ENCODE data around the gene PCDH15.
"Not testable (repeated sequence)": the region's sequence is repeated elsewhere in the genome, so short reads cannot be mapped to it uniquely, and the experiment has no call there.

The PCDH15 gene

GRCh38 chr10:53983431-53983830, 817.6 kb downstream of the PCDH15 start:
- Histone ChIP-seq H3K9me3 (ENCODE audit: control insufficient read depth in 1 of 2, low read length in 2 of 2) (no peaks in the 10 kb centered on the region), H3K27me3 (ENCODE audit: control insufficient read depth in 1 of 2, insufficient read depth in 2 of 2, low read length in 2 of 2) (no peaks in the 10 kb centered on the region), H3K36me3 (ENCODE audit: control insufficient read depth in 1 of 2, insufficient read depth in 2 of 2, low read length in 2 of 2) (no peaks in the 10 kb centered on the region), H3K4me1 (ENCODE audit: control insufficient read depth in 1 of 2, insufficient read depth in 2 of 2, low read length in 2 of 2) (no peaks in the 10 kb centered on the region), H3K9ac (ENCODE audit: low read depth in 1 of 2, low read length in 2 of 2) (no peak overlapping the region), H3K27ac (ENCODE audit: low read depth, low read length) (no peak overlapping the region), H3K4me3 (ENCODE audit: low read depth in 1 of 2, low read length in 2 of 2) (no peak overlapping the region)

GRCh38 chr10:53980210-53980609, 820.8 kb downstream of the PCDH15 start:
- H3K4me1 ChIP-seq (ENCODE audit: control insufficient read depth in 1 of 2, insufficient read depth in 2 of 2, low read length in 2 of 2): no peaks in the 10 kb centered on the region

GRCh38 chr10:53978301-53978700, 822.7 kb downstream of the PCDH15 start:
- Histone ChIP-seq H3K27ac (ENCODE audit: low read depth, low read length) (no peak overlapping the region), H3K27me3 (ENCODE audit: control insufficient read depth in 1 of 2, insufficient read depth in 2 of 2, low read length in 2 of 2) (no peaks in the 10 kb centered on the region), H3K9me3 (ENCODE audit: control insufficient read depth in 1 of 2, low read length in 2 of 2) (peaks cover 0 to 3% of the 10 kb centered on the region in 2 donors), H3K4me1 (ENCODE audit: control insufficient read depth in 1 of 2, insufficient read depth in 2 of 2, low read length in 2 of 2) (no peaks in the 10 kb centered on the region), H3K4me3 (ENCODE audit: low read depth in 1 of 2, low read length in 2 of 2) (no peak overlapping the region), H3K9ac (ENCODE audit: low read depth in 1 of 2, low read length in 2 of 2) (no peak overlapping the region), H3K36me3 (ENCODE audit: control insufficient read depth in 1 of 2, insufficient read depth in 2 of 2, low read length in 2 of 2) (no peaks in the 10 kb centered on the region)

More at GRCh38 chr10:53980210-53980609, 820.8 kb downstream of the PCDH15 start:
- Histone ChIP-seq H3K4me3 (ENCODE audit: low read depth in 1 of 2, low read length in 2 of 2) (no peak overlapping the region), H3K27me3 (ENCODE audit: control insufficient read depth in 1 of 2, insufficient read depth in 2 of 2, low read length in 2 of 2) (no peaks in the 10 kb centered on the region), H3K9me3 (ENCODE audit: control insufficient read depth in 1 of 2, low read length in 2 of 2) (peaks cover 0 to 3% of the 10 kb centered on the region in 2 donors), H3K27ac (ENCODE audit: low read depth, low read length) (no peak overlapping the region), H3K9ac (ENCODE audit: low read depth in 1 of 2, low read length in 2 of 2) (no peak overlapping the region), H3K36me3 (ENCODE audit: control insufficient read depth in 1 of 2, insufficient read depth in 2 of 2, low read length in 2 of 2) (no peaks in the 10 kb centered on the region)

GRCh38 chr10:53977267-53977666, 823.8 kb downstream of the PCDH15 start:
- Histone ChIP-seq H3K9ac (ENCODE audit: low read depth in 1 of 2, low read length in 2 of 2) (no peak overlapping the region), H3K36me3 (ENCODE audit: control insufficient read depth in 1 of 2, insufficient read depth in 2 of 2, low read length in 2 of 2) (no peaks in the 10 kb centered on the region), H3K27me3 (ENCODE audit: control insufficient read depth in 1 of 2, insufficient read depth in 2 of 2, low read length in 2 of 2) (no peaks in the 10 kb centered on the region), H3K4me3 (ENCODE audit: low read depth in 1 of 2, low read length in 2 of 2) (no peak overlapping the region), H3K4me1 (ENCODE audit: control insufficient read depth in 1 of 2, insufficient read depth in 2 of 2, low read length in 2 of 2) (no peaks in the 10 kb centered on the region), H3K9me3 (ENCODE audit: control insufficient read depth in 1 of 2, low read length in 2 of 2) (peaks cover 0 to 3% of the 10 kb centered on the region in 2 donors), H3K27ac (ENCODE audit: low read depth, low read length) (no peak overlapping the region)

- Histone ChIP-seq H3K9me3 (ENCODE audit: control insufficient read depth in 1 of 2, low read length in 2 of 2) (no peaks in the 10 kb centered on the region), H3K4me3 (ENCODE audit: low read depth in 1 of 2, low read length in 2 of 2) (no peak overlapping the region), H3K36me3 (ENCODE audit: control insufficient read depth in 1 of 2, insufficient read depth in 2 of 2, low read length in 2 of 2) (no peaks in the 10 kb centered on the region), H3K9ac (ENCODE audit: low read depth in 1 of 2, low read length in 2 of 2) (no peak overlapping the region), H3K27ac (ENCODE audit: low read depth, low read length) (no peak overlapping the region), H3K4me1 (ENCODE audit: control insufficient read depth in 1 of 2, insufficient read depth in 2 of 2, low read length in 2 of 2) (no peaks in the 10 kb centered on the region), H3K27me3 (ENCODE audit: control insufficient read depth in 1 of 2, insufficient read depth in 2 of 2, low read length in 2 of 2) (no peaks in the 10 kb centered on the region)
Observed at GRCh38 chr10:53957401-53957800, 843.6 kb downstream of the PCDH15 start.

- no peak overlapping the region for H3K4me3 ChIP-seq (ENCODE audit: low read depth in 1 of 2, low read length in 2 of 2)
- H3K4me1 ChIP-seq (ENCODE audit: control insufficient read depth in 1 of 2, insufficient read depth in 2 of 2, low read length in 2 of 2): no peaks in the 10 kb centered on the region
- H3K27me3 ChIP-seq (ENCODE audit: control insufficient read depth in 1 of 2, insufficient read depth in 2 of 2, low read length in 2 of 2): no peaks in the 10 kb centered on the region
- no peak overlapping the region for H3K27ac ChIP-seq (ENCODE audit: low read depth, low read length)
- no peaks in the 10 kb centered on the region for H3K36me3 ChIP-seq (ENCODE audit: control insufficient read depth in 1 of 2, insufficient read depth in 2 of 2, low read length in 2 of 2)
- no peaks in the 10 kb centered on the region for H3K9me3 ChIP-seq (ENCODE audit: control insufficient read depth in 1 of 2, low read length in 2 of 2)
- no peak overlapping the region for H3K9ac ChIP-seq (ENCODE audit: low read depth in 1 of 2, low read length in 2 of 2)
Observed at GRCh38 chr10:53955091-53955490, 845.9 kb downstream of the PCDH15 start.

GRCh38 chr10:53952698-53953630, 848.1 kb downstream of the PCDH15 start:
- Histone ChIP-seq H3K9me3 (ENCODE audit: control insufficient read depth in 1 of 2, low read length in 2 of 2) (no peaks in the 10 kb centered on the region), H3K36me3 (ENCODE audit: control insufficient read depth in 1 of 2, insufficient read depth in 2 of 2, low read length in 2 of 2) (no peaks in the 10 kb centered on the region), H3K27ac (ENCODE audit: low read depth, low read length) (no peak overlapping the region), H3K4me1 (ENCODE audit: control insufficient read depth in 1 of 2, insufficient read depth in 2 of 2, low read length in 2 of 2) (no peaks in the 10 kb centered on the region), H3K27me3 (ENCODE audit: control insufficient read depth in 1 of 2, insufficient read depth in 2 of 2, low read length in 2 of 2) (no peaks in the 10 kb centered on the region), H3K9ac (ENCODE audit: low read depth in 1 of 2, low read length in 2 of 2) (no peak overlapping the region), H3K4me3 (ENCODE audit: low read depth in 1 of 2, low read length in 2 of 2) (no peak overlapping the region)

GRCh38 chr10:53939654-53940053, 861.4 kb downstream of the PCDH15 start:
- Histone ChIP-seq H3K9ac (ENCODE audit: low read depth in 1 of 2, low read length in 2 of 2) (no peak overlapping the region), H3K36me3 (ENCODE audit: control insufficient read depth in 1 of 2, insufficient read depth in 2 of 2, low read length in 2 of 2) (no peaks in the 10 kb centered on the region), H3K4me1 (ENCODE audit: control insufficient read depth in 1 of 2, insufficient read depth in 2 of 2, low read length in 2 of 2) (no peaks in the 10 kb centered on the region), H3K4me3 (ENCODE audit: low read depth in 1 of 2, low read length in 2 of 2) (no peak overlapping the region), H3K27me3 (ENCODE audit: control insufficient read depth in 1 of 2, insufficient read depth in 2 of 2, low read length in 2 of 2) (no peaks in the 10 kb centered on the region), H3K9me3 (ENCODE audit: control insufficient read depth in 1 of 2, low read length in 2 of 2) (no peaks in the 10 kb centered on the region), H3K27ac (ENCODE audit: low read depth, low read length) (no peak overlapping the region)

- H3K4me1 ChIP-seq (ENCODE audit: control insufficient read depth in 1 of 2, insufficient read depth in 2 of 2, low read length in 2 of 2): no peaks in the 10 kb centered on the region
- no peaks in the 10 kb centered on the region for H3K9me3 ChIP-seq (ENCODE audit: control insufficient read depth in 1 of 2, low read length in 2 of 2)
- no peak overlapping the region for H3K4me3 ChIP-seq (ENCODE audit: low read depth in 1 of 2, low read length in 2 of 2)
- no peaks in the 10 kb centered on the region for H3K36me3 ChIP-seq (ENCODE audit: control insufficient read depth in 1 of 2, insufficient read depth in 2 of 2, low read length in 2 of 2)
- H3K27ac ChIP-seq (ENCODE audit: low read depth, low read length): no peak overlapping the region
- no peak overlapping the region for H3K9ac ChIP-seq (ENCODE audit: low read depth in 1 of 2, low read length in 2 of 2)
- no peaks in the 10 kb centered on the region for H3K27me3 ChIP-seq (ENCODE audit: control insufficient read depth in 1 of 2, insufficient read depth in 2 of 2, low read length in 2 of 2)
Observed at GRCh38 chr10:53930648-53931047, 870.4 kb downstream of the PCDH15 start.

GRCh38 chr10:53924051-53924700, 876.9 kb downstream of the PCDH15 start:
- not testable (repeated sequence) for H3K27me3 ChIP-seq (ENCODE audit: control insufficient read depth in 1 of 2, insufficient read depth in 2 of 2, low read length in 2 of 2); H3K4me1 ChIP-seq (ENCODE audit: control insufficient read depth in 1 of 2, insufficient read depth in 2 of 2, low read length in 2 of 2); H3K9ac ChIP-seq (ENCODE audit: low read depth in 1 of 2, low read length in 2 of 2); H3K27ac ChIP-seq (ENCODE audit: low read depth, low read length); H3K4me3 ChIP-seq (ENCODE audit: low read depth in 1 of 2, low read length in 2 of 2); H3K36me3 ChIP-seq (ENCODE audit: control insufficient read depth in 1 of 2, insufficient read depth in 2 of 2, low read length in 2 of 2); H3K9me3 ChIP-seq (ENCODE audit: control insufficient read depth in 1 of 2, low read length in 2 of 2)

Data from duodenal mucosa (tissue), 2 donors.